ENCODE results near the gene NUTM1. TPM values are rescaled to one million over a fixed set of nuclear protein-coding genes. Genes with fewer than 3 reads are reported as not detected.
A peak's percentile ranks its signal among the peaks of the same experiment; 100 is the strongest.

The NUTM1 gene
- polyA plus RNA-seq, 2 of the 4 experiments (the other 2 are of a cell fraction) = not detected

- CTCF ChIA-PET = interaction anchor here (1.0 to 5.1 kb wide), 12 partner anchors 9 to 276 kb away, joined by 3 to 34 read pairs (median 4); partner anchors contain the start of gene LPCAT4
Measured at GRCh38 chr15:34338347-34338746, 4.8 kb upstream of the NUTM1 start.

GRCh38 chr15:34339946-34340345 lies 3.2 kb upstream of the NUTM1 start:
- 91% methylated on average over 3 of the region's 3 CpGs for WGBS (ENCODE audit: missing lambda C conversion rate)
- peaks cover 15% of the 10 kb centered on the region; the same call in 2 of the 3 replicates for H3K4me1 ChIP-seq
- ChIA-PET POLR2A (interaction anchor here (2.8 kb wide), 1 partner anchor 27 kb away, joined by 20 read pairs; the partner anchor contains the start of gene LPCAT4), CTCF (interaction anchor here (1.5 to 5.1 kb wide), 5 partner anchors 11 to 130 kb away, joined by 3 to 34 read pairs (median 7); partner anchors contain the start of genes KATNBL1 and LPCAT4)
- TF ChIP-seq SMC3 (IDR thresholded peaks at IDR 0.05) (no peak), NR3C1 (IDR thresholded peaks at IDR 0.05) (no peak), POLR2AphosphoS2 (conservative IDR thresholded peaks at IDR 0.05; ENCODE audit: low read length) (no peak), RAD21 (conservative IDR thresholded peaks at IDR 0.05 in 1 of 2, IDR thresholded peaks at IDR 0.05 in 1 of 2) (no peak), NPAS2 (CRISPR knock-in tag; IDR thresholded peaks at IDR 0.05; ENCODE audit: borderline replicate concordance) (no peak), NFE2L2 (conservative IDR thresholded peaks at IDR 0.05; ENCODE audit: low read length) (no peak), EP300 (IDR thresholded peaks at IDR 0.05) (no peak), KDM5A (IDR thresholded peaks at IDR 0.05) (no peak), CBX2 (IDR thresholded peaks at IDR 0.05; ENCODE audit: borderline replicate concordance, low read depth) (no peak), HOXA7 (CRISPR knock-in tag; IDR thresholded peaks at IDR 0.05) (no peak), HOXB13 (CRISPR knock-in tag; IDR thresholded peaks at IDR 0.05; ENCODE audit: low read depth) (no peak), CHD2 (IDR thresholded peaks at IDR 0.05; ENCODE audit: low read length, partially characterized antibody) (no peak), ZFP36 (IDR thresholded peaks at IDR 0.05; ENCODE audit: borderline replicate concordance, partially characterized antibody) (no peak), MAX (IDR thresholded peaks at IDR 0.05) (no peak), EHF (CRISPR knock-in tag; IDR thresholded peaks at IDR 0.05) (no peak), EHMT2 (IDR thresholded peaks at IDR 0.05; ENCODE audit: low read depth) (no peak), PHF8 (IDR thresholded peaks at IDR 0.05; ENCODE audit: borderline replicate concordance, low read depth) (no peak)
- no peak for DNase-seq (ENCODE audit: low read depth in 1 of 2, low spot score in 1 of 2)
- no peaks in the 10 kb centered on the region for H3K9me3 ChIP-seq
- no peak for FAIRE-seq
- H3K4me2 ChIP-seq = no peak overlapping the region
- no peak overlapping the region for H3K27ac ChIP-seq
- ATAC-seq = no peak
- no peak overlapping the region for H3K4me3 ChIP-seq

More at GRCh38 chr15:34338347-34338746, 4.8 kb upstream of the NUTM1 start:
- TF ChIP-seq MAFK (IDR thresholded peaks at IDR 0.05; ENCODE audit: partially characterized antibody) = no peak
- no peak for TF ChIP-seq USF2 (IDR thresholded peaks at IDR 0.05)
- no peak for TF ChIP-seq PHF8 (IDR thresholded peaks at IDR 0.05; ENCODE audit: borderline replicate concordance, low read depth)
- no peak for TF ChIP-seq ATOH8 (CRISPR knock-in tag; IDR thresholded peaks at IDR 0.05; ENCODE audit: low read depth)
- no peak for TF ChIP-seq MAX (IDR thresholded peaks at IDR 0.05)
- TF ChIP-seq CTCF (IDR thresholded peaks at IDR 0.05) = no peak
- TF ChIP-seq HEYL (CRISPR knock-in tag; IDR thresholded peaks at IDR 0.05) = no peak
- TF ChIP-seq CEBPB (IDR thresholded peaks at IDR 0.05) = no peak
- no peak for TF ChIP-seq HOXB5 (CRISPR knock-in tag; IDR thresholded peaks at IDR 0.05)
- no peak for TF ChIP-seq SREBF2 (IDR thresholded peaks at IDR 0.05)
- no peak for TF ChIP-seq FOSL2 (IDR thresholded peaks at IDR 0.05)
- no peak for TF ChIP-seq FOSL2 (CRISPR knock-in tag; IDR thresholded peaks at IDR 0.05)
- no peak for TF ChIP-seq EHF (CRISPR knock-in tag; IDR thresholded peaks at IDR 0.05)
- no peak for TF ChIP-seq ELK1 (IDR thresholded peaks at IDR 0.05; ENCODE audit: low read depth, low read length)
- no peak for TF ChIP-seq HOXA7 (CRISPR knock-in tag; IDR thresholded peaks at IDR 0.05)
- TF ChIP-seq MYC (IDR thresholded peaks at IDR 0.05; ENCODE audit: borderline replicate concordance, low read length) = no peak
- no peak for TF ChIP-seq KDM5A (IDR thresholded peaks at IDR 0.05)
- TF ChIP-seq EHMT2 (IDR thresholded peaks at IDR 0.05; ENCODE audit: low read depth) = no peak
- peaks cover 15% of the 10 kb centered on the region; the same call in 2 of the 3 replicates for H3K4me1 ChIP-seq
- WGBS (ENCODE audit: missing lambda C conversion rate) = 90% methylated on average over 16 of the region's 16 CpGs
- FAIRE-seq (no peak), DNase-seq (ENCODE audit: low read depth in 1 of 2, low spot score in 1 of 2) (no peak), ATAC-seq (no peak)
- peak overlapping the region; percentile 64 for H3K4me3 ChIP-seq
- no peaks in the 10 kb centered on the region for H3K9me3 ChIP-seq
- H3K27ac ChIP-seq = peak overlapping the region; percentile 83 to 95; a peak in 5 of 6 replicates
- POLR2A ChIA-PET = interaction anchor here (0.7 to 2.8 kb wide), 9 partner anchors 10 to 650 kb away, joined by 3 to 24 read pairs (median 4); partner anchors contain the start of genes EMC7, GOLGA8B, LPCAT4 and PGBD4
- H3K4me2 ChIP-seq = peak overlapping the region; percentile 77
